Neural progenitor cell (in vitro differentiated cells): ENCODE results near the gene MAGI2. TPM values are rescaled to one million over a fixed set of nuclear protein-coding genes. Genes with fewer than 3 reads are reported as not detected.

Experiments used
- DNase-seq: peaks from one replicate; pipeline ENCODE4 v3.0.0-alpha.2; 2016; ENCODE audit warnings: low spot score
- H2AFZ ChIP-seq: fragments of 200-600 bp; sonication (generic); replicated peaks from 2 replicates; pipeline ENCODE4 v1.6.1; 2016; ENCODE audit warnings: antibody characterized with exemption
- H3F3A ChIP-seq: fragments of 200-600 bp; sonication (generic); 2 replicates; pipeline ENCODE4 v1.6.1; 2016; ENCODE audit warnings: antibody characterized with exemption, low read depth
- H3K27ac ChIP-seq: fragments of 200-600 bp; sonication (generic); 2 replicates; pipeline ENCODE4 v1.5.1; 2016; ENCODE audit warnings: mild to moderate bottlenecking
- H3K27me3 ChIP-seq: fragments of 200-600 bp; sonication (generic); 2 replicates; pipeline ENCODE4 v1.6.1; 2016; ENCODE audit warnings: mild to moderate bottlenecking, moderate library complexity
- H3K36me3 ChIP-seq: fragments of 200-600 bp; sonication (generic); 2 replicates; pipeline ENCODE4 v1.5.1; 2016
- H3K4me1 ChIP-seq: fragments of 200-600 bp; sonication (generic); 2 replicates; pipeline ENCODE4 v1.6.1; 2016; ENCODE audit warnings: mixed run types
- H3K4me2 ChIP-seq: fragments of 200-600 bp; sonication (generic); 2 replicates; pipeline ENCODE4 v1.6.1; 2016
- H3K4me3 ChIP-seq: fragments of 200-600 bp; sonication (generic); 2 replicates; pipeline ENCODE4 v1.5.1; 2016
- H3K79me2 ChIP-seq: fragments of 200-600 bp; sonication (generic); 2 replicates; pipeline ENCODE4 v1.6.1; 2016; ENCODE audit warnings: low read depth
- H3K9ac ChIP-seq: fragments of 200-600 bp; sonication (generic); 2 replicates; pipeline ENCODE4 v1.6.1; 2016
- H3K9me3 ChIP-seq: fragments of 200-600 bp; sonication (generic); 2 replicates; pipeline ENCODE4 v1.5.1; 2016; ENCODE audit warnings: low read depth
- H4K20me1 ChIP-seq: fragments of 200-600 bp; sonication (generic); 2 replicates; pipeline ENCODE4 v1.6.1; 2016; ENCODE audit warnings: low read depth
- H3K27ac Mint-ChIP-seq: 3 replicates; pipeline ENCODE4 v1.8.0; 2021; ENCODE audit warnings: mixed read lengths
- H3K27me3 Mint-ChIP-seq: 2 replicates; pipeline ENCODE4 v1.8.0; 2022; ENCODE audit warnings: low read depth, mild to moderate bottlenecking, inconsistent platforms, moderate library complexity, mixed read lengths; ENCODE audit not compliant: insufficient read depth
- H3K36me3 Mint-ChIP-seq: 3 replicates; pipeline ENCODE4 v1.8.0; 2021; ENCODE audit warnings: mixed read lengths
- H3K4me1 Mint-ChIP-seq: 3 replicates; pipeline ENCODE4 v1.8.0; 2021; ENCODE audit warnings: mixed read lengths
- H3K4me3 Mint-ChIP-seq: 3 replicates; pipeline ENCODE4 v1.8.0; 2021; ENCODE audit warnings: mild to moderate bottlenecking, moderate library complexity, mixed read lengths
- H3K9me3 Mint-ChIP-seq: 3 replicates; pipeline ENCODE4 v1.8.0; 2020; ENCODE audit warnings: mixed read lengths
- EZH2 ChIP-seq: fragments of 200-600 bp; sonication (generic); IDR thresholded peaks from 2 replicates; pipeline ENCODE4 v1.6.1; 2017; ENCODE audit warnings: antibody characterized with exemption, mild to moderate bottlenecking, moderate library complexity
- EZH2phosphoT487 ChIP-seq: fragments of 200-600 bp; sonication (generic); IDR thresholded peaks from 2 replicates; pipeline ENCODE4 v1.6.1; 2017; ENCODE audit warnings: antibody characterized with exemption
- total RNA-seq: library from RNA; depleted of rRNA; stranded (reverse); fragments of >200 nt; gene quantifications from 2 replicates; pipeline ENCODE4 v1.2.3, GENCODE V29; 2015; ENCODE audit warnings: low replicate concordance
- TF ChIP-seq, protein P1 (sequence below): fragments of 200-600 bp; sonication (generic); IDR thresholded peaks from 2 replicates; pipeline ENCODE4 v1.5.1; 2017; ENCODE audit warnings: antibody characterized with exemption, mild to moderate bottlenecking

Gene MAGI2
- total RNA-seq, 1 donor from 2014 or later: 5.8 TPM

GRCh38 chr7:79341902-79342301, 111.6 kb downstream of the MAGI2 start:
- no peak overlapping the region for H3K27ac Mint-ChIP-seq
- no peaks in the 10 kb centered on the region for H3K27me3 Mint-ChIP-seq
- H3K9me3 ChIP-seq: no peaks in the 10 kb centered on the region
- no peaks in the 10 kb centered on the region for H3K36me3 Mint-ChIP-seq
- no peak overlapping the region for H3K4me3 ChIP-seq
- no peak overlapping the region for H3K9ac ChIP-seq
- no peak for DNase-seq
- no peak overlapping the region for H3K4me3 Mint-ChIP-seq
- no peaks in the 10 kb centered on the region for H3K79me2 ChIP-seq
- no peak overlapping the region for H3K27ac ChIP-seq
- TF ChIP-seq EZH2phosphoT487 (no peak), EZH2 (no peak)
- TF ChIP-seq, protein P1, sequence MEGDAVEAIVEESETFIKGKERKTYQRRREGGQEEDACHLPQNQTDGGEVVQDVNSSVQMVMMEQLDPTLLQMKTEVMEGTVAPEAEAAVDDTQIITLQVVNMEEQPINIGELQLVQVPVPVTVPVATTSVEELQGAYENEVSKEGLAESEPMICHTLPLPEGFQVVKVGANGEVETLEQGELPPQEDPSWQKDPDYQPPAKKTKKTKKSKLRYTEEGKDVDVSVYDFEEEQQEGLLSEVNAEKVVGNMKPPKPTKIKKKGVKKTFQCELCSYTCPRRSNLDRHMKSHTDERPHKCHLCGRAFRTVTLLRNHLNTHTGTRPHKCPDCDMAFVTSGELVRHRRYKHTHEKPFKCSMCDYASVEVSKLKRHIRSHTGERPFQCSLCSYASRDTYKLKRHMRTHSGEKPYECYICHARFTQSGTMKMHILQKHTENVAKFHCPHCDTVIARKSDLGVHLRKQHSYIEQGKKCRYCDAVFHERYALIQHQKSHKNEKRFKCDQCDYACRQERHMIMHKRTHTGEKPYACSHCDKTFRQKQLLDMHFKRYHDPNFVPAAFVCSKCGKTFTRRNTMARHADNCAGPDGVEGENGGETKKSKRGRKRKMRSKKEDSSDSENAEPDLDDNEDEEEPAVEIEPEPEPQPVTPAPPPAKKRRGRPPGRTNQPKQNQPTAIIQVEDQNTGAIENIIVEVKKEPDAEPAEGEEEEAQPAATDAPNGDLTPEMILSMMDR: no peak
- H3K9me3 Mint-ChIP-seq: no peaks in the 10 kb centered on the region
- H3K36me3 ChIP-seq: no peaks in the 10 kb centered on the region
- no peaks in the 10 kb centered on the region for H3K27me3 ChIP-seq
- H4K20me1 ChIP-seq: no peaks in the 10 kb centered on the region
- no peaks in the 10 kb centered on the region for H3F3A ChIP-seq
- no peak overlapping the region for H3K4me2 ChIP-seq
- H3K4me1 Mint-ChIP-seq: peaks cover 15% of the 10 kb centered on the region
- H3K4me1 ChIP-seq: no peaks in the 10 kb centered on the region
- H2AFZ ChIP-seq: no peak overlapping the region

- no peak overlapping the region for H3K9ac ChIP-seq
- peaks cover 15% of the 10 kb centered on the region for H3K4me1 Mint-ChIP-seq
- no peaks in the 10 kb centered on the region for H3K36me3 Mint-ChIP-seq
- TF ChIP-seq EZH2 (no peak), EZH2phosphoT487 (no peak)
- TF ChIP-seq, protein P1: no peak
- no peaks in the 10 kb centered on the region for H3F3A ChIP-seq
- no peak overlapping the region for H3K27ac ChIP-seq
- H3K27ac Mint-ChIP-seq: no peak overlapping the region
- H3K9me3 ChIP-seq: no peaks in the 10 kb centered on the region
- no peaks in the 10 kb centered on the region for H3K27me3 ChIP-seq
- no peaks in the 10 kb centered on the region for H3K79me2 ChIP-seq
- H3K36me3 ChIP-seq: no peaks in the 10 kb centered on the region
- no peak overlapping the region for H3K4me2 ChIP-seq
- no peak overlapping the region for H3K4me3 ChIP-seq
- no peaks in the 10 kb centered on the region for H3K27me3 Mint-ChIP-seq
- DNase-seq: no peak
- no peak overlapping the region for H3K4me3 Mint-ChIP-seq
- H3K9me3 Mint-ChIP-seq: no peaks in the 10 kb centered on the region
- H4K20me1 ChIP-seq: no peaks in the 10 kb centered on the region
- H2AFZ ChIP-seq: no peak overlapping the region
- no peaks in the 10 kb centered on the region for H3K4me1 ChIP-seq
These were observed 113.3 kb downstream of the MAGI2 start for GRCh38 chr7:79340212-79340611.

GRCh38 chr7:79339208-79339925, 114.1 kb downstream of the MAGI2 start:
- H3K4me1 Mint-ChIP-seq: peaks cover 15% of the 10 kb centered on the region
- H4K20me1 ChIP-seq: no peaks in the 10 kb centered on the region
- H3K9ac ChIP-seq: no peak overlapping the region
- H3K27ac Mint-ChIP-seq: no peak overlapping the region
- TF ChIP-seq EZH2phosphoT487 (no peak), EZH2 (no peak)
- TF ChIP-seq, protein P1: no peak
- H3K79me2 ChIP-seq: no peaks in the 10 kb centered on the region
- no peaks in the 10 kb centered on the region for H3K36me3 Mint-ChIP-seq
- no peaks in the 10 kb centered on the region for H3K4me1 ChIP-seq
- no peaks in the 10 kb centered on the region for H3K27me3 Mint-ChIP-seq
- H3K27me3 ChIP-seq: no peaks in the 10 kb centered on the region
- H3K36me3 ChIP-seq: no peaks in the 10 kb centered on the region
- H2AFZ ChIP-seq: no peak overlapping the region
- H3K4me3 Mint-ChIP-seq: no peak overlapping the region
- H3K4me3 ChIP-seq: no peak overlapping the region
- no peak for DNase-seq
- H3K27ac ChIP-seq: no peak overlapping the region
- H3K9me3 Mint-ChIP-seq: no peaks in the 10 kb centered on the region
- H3K9me3 ChIP-seq: no peaks in the 10 kb centered on the region
- H3F3A ChIP-seq: no peaks in the 10 kb centered on the region
- no peak overlapping the region for H3K4me2 ChIP-seq
